CD4-positive, alpha-beta T cell treated with Interleukin-4 for 1 hour (primary cell): Measurements from ENCODE around the gene RHEB.
A peak's percentile ranks its signal among the peaks of the same experiment; 100 is the strongest.

ENCODE experiments used
- DNase-seq, 2 donors: peaks; one replicate each; pipeline ENCODE4 v3.0.0-alpha.2; 2020 to 2022

RHEB gene

DNA sequence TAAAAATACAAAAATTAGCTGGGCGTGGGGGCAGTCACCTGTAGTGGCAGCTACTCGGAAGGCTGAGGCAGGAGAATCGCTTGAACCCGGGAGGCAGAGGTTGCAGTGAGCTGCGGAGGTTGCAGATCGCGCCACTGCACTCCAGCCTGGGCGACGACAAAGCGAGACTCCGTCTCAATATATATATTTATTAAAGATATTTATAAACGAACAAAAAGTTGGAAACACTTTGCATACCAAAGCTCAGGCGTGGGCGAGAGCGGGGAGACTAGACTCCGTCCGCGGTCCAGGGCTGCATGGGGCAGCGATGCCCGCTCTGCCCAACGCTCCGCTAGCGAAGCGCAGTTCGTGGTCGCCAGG is 71.8 kb downstream of the RHEB start:
- DNase-seq: no peak

DNA sequence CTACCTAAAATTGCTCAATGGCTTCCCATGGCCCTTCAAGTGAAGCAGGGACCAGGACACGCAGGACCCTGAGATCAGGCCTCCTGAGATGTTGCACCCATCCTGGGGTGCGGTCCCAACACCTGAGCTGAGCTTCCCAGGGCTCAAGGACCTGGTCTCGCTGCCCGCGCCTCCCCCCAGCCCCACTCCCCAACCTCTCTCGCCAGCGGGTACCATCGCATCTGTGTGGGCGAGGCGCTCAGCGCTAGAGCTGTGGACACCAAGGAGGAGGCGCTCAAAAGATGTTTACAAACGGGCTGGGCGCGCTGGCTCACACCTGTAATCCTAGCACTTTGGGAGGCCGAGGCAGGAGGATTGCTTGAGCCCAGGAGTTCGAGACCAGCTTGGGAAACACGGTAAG is 72.4 kb downstream of the RHEB start:
- DNase-seq: no peak

DNA sequence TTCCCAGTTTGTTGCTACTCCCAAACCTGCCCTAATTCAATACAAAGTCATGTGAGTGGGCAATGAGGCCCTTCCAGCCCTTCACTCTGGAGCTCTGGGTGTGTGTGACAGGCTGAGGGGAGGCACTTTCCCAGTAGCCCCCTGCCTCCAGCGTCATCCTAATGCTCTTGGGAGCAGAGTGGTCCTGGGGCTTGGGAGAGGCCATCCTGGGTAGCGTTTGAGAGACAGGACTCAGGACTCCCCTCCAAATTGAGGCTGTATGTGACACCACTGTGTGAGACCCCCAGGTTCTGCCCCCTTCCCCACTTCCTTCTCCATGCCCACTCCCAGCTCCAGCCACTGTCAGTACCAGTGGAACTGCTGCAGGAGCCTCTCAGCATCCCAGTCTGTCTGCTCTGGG is 73.3 kb downstream of the RHEB start:
- DNase-seq: no peak

DNA sequence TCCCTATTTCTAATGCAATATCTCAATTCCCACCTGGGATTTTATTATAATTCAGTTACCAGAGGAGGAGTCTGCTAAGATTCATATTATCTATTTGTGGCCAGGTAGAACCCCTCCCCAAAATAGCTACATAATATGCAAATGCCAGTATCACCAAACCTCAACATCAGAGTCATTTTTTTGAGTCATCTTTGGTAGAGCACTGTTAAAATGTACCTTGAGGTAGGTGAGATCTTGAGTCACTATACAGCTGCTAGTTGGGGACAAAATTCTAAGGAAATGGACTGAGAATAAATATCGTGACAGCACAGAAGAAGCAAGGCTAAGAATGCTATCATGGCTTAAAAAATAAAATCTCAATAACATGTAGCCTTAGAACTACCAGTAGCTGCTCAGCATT is 75.1 kb downstream of the RHEB start:
- DNase-seq: no peak

DNA sequence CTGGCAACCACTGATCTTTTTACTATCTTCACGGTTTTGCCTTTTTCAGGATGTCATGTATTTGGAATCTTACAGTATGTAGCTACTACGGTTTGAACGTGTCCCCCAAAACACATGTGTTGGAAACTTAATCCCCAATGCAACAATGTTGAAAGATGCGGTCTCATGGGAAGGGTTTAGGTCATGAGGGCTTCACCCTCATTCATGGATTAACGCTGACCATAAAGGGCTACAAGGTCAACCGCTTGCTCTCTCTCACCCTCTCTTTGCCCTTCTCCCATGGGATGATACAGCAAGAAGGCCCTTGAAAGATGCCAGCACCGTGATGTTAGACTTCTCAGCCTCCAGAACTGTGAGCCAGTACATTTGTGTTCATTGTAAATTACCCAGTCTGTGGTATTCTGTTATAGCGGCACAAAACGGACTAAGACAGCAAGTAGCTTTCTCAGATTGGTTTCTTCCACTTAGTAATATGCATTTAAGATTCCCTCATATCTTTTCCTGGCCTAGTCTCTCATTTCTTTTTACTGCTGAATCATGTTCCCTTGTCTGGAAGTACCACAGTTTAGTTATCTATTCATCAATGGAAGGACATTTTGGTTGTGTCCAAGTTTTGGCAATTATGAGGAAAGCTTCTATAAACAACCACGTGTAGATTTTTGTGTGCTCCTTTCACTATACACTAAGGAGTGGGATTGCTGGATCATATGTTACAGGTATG is 76.8 kb downstream of the RHEB start:
- no peak for DNase-seq

DNA sequence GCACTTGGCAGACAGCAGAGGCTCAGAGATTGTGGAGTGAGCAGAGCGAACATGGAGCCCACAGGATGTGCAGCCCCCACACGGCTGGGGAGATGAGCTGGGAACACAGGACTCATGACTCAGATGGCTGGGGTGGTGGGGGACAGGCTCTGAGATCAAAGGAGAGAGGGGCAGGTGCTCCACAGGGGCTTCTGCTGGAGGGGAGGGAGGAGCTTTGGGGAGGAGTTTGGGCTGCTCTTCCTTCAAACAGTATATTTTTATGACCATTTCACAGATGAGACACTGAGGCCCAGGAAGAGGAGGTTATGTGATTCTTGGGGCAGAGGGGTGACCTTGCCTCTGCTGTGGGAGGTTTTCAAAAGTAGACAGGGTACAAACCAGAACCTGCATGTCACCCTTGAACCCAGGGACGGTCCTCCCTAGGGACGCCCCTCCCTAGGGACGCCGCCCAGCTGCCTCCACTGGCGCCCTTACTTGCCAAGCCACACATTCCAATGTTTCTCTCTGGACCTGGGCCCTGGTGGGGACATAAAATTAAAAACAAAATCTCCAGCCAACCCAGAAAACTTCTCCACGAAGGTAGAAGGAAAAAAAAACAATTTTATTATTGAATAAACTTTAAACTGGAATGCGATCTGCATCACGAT is 78.8 kb downstream of the RHEB start:
- DNase-seq: peak in 1 of 2 donors; percentile 27

DNA sequence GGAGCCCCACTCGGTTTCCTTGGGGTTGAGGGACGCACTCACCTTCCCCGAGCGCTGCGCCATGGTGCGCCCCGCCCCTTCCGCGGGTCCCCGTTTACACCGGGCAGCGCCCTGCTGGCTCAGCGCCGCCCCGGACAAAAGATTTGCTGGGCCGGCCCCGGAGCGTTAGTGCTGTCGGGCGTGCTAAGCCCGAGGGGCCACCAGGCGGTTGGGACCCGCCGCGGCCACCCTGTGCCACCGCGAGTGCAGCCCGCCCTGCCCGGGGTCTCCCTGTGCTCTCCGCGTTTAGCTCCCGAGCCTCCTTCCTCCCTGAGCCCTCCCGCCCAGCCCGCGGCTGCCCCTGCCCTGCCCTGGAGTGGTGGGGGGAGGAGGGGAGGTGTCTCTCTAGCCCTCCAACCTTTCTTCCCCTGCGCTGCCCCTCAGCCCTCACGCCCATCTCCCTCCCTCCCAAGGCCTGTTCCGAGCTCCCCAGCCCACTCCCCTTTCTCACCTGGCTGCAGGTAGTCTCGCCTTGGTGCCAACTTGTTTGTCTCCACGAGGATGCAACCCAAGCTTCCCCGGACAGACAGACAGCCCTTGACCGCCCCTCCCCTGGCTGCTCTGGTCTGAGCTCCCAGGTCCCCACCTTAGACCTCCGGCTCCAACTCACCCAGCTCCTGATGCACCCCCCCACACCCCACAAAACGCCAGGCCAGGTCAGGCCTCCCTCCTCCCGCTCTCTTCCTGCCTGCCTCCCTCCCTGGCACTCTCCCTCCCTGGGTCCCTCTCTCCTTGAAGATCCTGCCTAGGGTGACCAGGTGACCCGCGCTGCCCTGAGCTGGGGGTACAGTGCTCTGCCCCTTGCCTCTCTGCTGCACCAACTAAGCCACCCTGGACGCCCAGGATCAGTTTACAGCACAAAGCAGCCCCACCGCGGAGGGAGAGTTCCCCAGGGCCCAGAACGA is 79.6 kb downstream of the RHEB start, which contains the start of gene CRYGN:
Gene CRYGN (minus strand): TSS at position 287 of the 944 bp plus-strand sequence. CDS start 224 bp downstream, at position 63.
- DNase-seq: no peak

DNA sequence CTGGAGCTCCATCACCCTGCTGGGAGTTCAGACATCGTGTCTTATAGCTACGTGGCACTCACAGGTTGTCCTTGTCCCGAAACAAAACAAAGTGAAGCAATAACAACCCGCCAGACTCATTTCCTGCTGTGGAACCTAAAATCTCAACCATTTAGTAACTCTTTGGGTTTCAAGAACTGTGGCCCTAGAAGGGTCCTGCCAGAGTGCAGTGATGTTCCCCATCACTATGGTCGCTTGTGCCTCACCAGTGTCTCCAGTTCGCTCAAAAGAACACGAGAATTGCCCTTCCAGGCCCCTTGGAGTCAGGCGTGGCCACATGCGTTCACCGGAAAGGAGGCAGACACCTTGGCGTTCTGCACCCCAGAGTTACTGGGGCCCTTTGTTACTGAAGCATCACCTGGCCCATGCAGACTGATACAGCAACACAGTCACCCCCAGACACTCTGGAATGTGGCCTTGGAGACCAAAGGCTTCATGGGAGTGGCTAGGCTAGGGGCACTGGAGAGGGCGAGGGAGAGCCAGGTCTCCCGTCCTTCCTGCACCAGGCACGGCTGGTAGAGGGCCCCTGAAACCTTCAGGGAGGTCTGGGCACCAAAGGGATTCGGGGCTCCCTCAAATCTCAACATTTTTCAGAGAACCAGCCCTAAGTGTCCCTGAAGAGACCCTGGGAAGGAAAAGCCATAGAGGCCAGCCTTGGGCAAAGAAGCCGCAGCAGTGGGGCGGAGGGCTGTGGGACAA is 80.7 kb downstream of the RHEB start:
- no peak for DNase-seq

DNA sequence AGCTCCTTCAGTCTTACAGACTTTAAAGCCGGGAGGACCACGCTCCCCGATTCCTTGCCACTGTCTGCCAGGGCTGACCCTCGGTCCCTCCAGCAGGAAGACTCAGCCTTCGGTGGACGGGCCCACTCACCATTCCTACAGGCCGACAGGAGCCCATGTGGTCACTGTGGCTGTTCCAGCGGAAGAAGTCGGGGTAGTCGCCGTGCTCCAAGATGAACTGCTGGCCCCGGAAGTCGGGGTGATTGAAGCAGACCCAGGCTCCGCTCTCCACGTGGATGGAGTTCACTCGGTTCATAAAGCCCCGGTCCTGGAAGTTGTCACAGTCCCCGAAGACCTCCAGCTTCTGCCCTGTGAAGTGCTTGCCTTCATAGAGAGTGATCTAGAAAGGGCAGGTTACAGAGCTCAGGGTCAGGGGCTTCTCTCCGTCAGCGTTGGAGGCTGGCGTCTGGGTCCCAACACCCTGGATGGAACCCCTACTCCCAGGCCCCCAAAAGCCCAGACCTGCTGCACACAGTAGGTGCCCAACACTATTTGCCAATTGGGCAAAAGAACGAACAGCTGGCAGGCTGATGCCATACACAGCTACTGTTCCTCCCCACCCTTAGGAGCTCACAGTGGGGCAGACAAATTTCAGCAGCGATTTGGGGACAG is 81.7 kb downstream of the RHEB start:
- no peak for DNase-seq

DNA sequence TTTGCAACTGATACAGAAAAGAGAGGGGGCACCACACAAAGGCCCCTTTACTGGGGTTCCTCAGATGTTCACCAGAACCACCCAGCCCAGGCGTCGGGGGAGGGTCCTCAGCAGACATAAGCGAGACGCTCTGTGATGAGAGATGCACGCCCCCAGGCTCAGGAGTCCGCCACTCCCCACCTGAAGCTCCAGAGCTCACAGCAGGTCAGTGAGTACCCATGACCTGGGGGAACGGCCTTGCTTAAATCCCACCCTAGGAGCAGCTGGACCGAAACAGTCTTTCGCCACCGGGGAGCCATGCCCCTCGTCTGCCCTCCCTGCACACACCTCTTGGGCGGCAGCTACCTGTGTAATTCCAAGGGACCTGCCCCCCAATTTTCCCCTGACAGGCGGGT is 82.5 kb downstream of the RHEB start:
- DNase-seq: no peak

DNA sequence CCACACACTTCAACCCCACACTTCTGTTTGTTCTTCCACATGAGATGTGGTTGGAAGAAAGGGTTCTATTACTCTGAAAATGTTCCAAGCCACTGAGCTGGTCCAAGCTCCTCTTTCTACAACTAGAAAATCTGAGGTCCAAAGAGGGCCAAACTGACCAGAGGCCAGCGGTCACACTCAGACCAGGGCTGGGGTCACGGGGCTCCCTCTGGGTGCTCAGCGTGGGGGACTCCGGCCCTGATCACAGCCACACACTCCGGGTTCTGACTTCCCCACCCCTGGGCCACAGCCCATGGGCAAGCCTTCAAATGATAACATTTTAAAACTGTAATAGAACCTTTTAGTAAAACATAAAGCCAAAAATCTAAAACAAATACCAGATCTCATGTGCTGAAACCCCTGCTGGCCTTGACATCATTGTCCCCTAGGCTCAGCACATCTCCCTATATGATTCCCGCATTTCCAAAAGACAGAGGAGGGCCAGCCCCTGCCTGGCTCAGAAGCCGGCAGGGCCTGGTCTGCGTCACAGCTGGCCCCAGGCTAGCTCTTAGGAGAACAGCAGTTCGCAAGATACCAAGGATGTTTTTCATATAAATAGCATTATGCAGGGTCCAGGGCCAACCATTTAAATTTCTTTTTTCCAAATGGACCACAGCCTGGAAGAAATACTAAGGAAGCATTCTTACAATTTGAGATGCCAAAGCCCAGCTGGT is 83.1 kb downstream of the RHEB start:
- no peak for DNase-seq

DNA sequence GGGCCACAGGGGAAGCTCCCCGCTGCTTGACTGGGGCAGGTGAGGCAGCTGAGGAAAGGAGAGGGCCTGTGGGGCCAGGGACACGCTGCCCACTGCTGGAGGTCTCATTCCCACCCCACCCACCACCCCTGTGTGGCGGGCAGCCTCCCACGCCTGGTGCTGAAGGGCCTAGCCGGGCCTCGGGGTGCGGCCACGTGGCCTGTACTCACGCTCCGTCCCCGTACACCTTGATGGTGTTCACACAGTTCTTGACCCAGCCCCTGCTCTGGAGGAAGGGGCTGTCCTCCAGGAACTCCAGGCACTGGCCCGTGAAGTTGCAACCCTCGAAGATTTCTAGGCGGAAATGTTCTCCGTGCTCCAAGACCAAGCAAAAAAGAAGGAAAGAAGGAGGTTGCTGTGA is 83.7 kb downstream of the RHEB start:
- DNase-seq: no peak

DNA sequence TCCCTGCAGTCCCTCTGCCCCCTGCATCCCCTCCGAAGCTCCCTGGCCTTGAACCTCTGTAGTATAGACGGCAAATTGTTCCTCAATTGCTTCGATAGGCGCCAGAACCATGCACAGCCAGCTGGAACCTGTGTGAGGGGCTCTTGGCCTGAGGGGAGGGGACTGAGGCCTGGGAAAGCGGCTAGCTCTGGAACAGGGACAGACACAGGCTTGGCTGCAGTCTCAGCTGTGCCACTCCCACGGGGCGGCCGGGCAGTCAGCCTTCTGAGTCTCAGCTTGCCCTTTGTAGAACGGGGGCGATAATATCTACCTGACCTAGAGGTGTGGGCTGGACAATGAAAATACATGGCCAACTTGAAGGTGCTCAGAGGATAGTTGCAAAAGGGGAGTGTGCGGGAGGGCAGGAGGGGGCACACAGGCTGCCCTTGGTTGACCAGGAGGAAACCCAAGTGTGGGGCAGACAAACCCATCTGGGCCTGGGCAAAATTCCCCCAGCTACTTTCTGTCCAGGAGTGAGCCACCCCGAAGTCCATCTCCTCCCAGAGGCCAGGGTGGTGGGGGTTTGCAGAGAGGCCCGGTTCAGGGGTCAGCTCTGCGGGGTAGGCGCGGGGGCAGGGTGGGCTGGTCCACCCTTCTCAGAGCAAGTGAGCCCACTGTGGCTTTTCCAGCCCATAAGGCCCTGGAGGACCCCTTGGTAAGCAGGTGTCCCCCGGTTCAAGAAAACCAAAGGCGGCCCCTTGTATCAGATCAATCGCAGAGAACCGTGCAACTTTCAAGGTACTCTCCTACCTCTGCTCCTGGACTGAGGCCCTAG is 84.4 kb downstream of the RHEB start:
- no peak for DNase-seq

DNA sequence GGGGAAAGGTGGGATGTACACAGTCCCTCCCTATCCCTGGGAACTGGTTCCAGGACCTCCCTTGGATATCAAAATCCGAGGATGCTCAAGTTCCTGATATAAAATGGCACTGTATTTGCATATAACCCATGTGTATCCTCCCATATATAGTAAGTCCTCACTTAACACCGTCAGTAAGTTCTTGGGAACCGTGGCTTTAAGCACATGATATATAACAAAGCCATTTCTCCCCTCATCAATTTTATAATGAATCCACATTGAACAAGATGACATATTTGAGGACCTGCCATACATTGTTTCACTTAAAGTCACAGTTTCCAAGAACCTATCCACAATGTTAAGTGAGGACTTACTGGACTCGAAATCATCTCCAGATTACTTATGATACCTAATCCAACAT is 85.1 kb downstream of the RHEB start:
- DNase-seq: no peak

DNA sequence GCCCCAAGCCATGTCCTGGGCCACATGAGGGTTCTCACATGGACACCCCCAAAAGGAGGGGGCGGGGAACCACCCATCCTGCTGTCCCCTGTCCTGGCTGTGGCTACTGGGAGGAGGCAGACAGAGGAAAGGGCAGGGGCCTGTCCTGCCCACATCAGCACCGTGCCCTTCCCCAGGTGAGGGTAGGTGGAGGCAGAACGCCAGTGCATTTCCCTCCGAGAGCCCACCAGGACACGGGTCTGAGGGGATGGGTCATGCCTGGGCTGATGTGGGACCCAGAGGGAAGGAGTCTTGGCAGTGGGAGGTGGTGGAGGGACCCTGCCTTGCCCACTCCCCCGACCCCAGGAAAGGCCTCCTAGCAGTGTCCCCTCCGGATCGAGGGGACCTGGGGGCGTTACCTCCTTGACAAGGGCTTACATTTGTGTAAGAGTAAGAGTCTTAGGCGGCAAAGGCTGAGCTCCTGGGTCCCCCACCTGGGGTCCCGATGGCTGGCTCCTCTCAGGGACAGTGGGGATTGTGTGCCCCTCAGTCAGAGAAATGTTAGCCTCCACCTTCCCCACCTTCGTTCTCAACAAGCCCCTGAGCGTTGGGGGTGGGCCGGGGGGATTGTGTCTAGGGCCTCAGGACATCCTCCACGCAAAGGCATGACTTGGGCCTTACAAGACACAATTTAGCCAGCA is 85.8 kb downstream of the RHEB start:
- DNase-seq: no peak

DNA sequence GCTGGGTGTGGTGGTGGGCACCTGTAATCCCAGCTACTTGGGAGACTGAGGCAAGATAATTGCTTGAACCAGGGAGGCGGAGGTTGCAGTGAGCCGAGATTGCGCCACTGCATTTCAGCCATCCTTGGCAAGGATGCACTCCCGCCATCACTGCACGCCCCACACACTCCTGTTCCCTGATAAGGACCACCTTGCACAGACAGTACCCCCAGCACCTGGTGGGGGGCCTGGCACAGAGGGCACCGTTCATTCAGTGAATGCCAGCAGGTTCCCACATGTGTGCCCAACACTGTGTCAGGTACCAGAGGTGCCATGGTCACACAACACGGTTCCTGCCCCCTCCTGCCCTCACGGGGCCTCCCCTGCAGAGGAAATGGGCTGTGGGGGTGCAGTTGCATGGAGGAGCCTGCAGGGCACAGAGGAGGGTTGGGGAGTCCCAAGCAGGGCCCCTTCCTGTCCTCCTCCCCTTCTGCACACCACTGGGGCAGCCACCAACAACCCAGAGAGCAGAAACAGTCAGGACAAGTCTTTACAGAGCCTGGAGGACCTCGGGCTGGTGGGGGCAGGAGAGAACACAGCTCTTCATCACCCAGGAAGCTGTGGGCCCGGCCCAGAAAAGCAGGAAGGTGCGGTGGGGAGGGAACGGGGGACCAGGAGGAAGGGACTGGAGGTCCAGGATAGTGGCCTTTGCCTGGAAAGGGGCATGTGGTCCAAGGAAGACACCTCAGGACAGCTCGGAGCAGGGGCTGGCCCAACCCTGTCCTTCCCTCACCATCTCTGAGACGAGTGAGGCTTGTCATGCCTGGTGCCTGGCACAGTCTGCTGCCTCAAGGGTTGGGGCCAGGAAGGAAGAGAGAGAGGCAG is 86.8 kb downstream of the RHEB start:
- peak; percentile 61 to 68 for DNase-seq

DNA sequence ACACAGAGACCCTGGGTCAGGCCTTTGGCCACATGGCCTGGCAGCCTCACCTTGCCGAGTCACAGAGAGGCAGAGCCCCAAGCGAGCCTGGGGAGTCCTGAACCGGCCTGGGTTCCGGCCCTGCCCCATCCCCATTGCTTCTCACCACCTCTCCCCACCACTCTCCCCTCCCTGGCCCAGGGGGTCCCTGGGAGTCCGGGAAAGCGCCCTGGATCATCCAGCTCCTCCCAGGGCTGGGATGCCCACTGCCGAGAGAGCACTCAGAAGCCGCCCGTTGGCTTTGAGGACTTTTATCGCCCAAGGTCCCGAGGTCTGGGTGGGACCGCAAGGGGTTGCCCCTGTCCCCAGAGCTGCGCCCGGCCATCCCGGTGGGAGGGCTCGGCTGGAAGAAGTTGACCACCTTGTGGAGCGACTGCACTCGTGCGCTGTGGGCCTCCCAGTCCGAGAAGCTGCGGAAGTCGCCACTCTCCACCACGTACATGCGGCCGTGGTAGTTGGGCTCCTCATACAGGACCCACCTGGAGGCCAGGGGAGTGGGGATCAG is 87.9 kb downstream of the RHEB start:
- DNase-seq: no peak

DNA sequence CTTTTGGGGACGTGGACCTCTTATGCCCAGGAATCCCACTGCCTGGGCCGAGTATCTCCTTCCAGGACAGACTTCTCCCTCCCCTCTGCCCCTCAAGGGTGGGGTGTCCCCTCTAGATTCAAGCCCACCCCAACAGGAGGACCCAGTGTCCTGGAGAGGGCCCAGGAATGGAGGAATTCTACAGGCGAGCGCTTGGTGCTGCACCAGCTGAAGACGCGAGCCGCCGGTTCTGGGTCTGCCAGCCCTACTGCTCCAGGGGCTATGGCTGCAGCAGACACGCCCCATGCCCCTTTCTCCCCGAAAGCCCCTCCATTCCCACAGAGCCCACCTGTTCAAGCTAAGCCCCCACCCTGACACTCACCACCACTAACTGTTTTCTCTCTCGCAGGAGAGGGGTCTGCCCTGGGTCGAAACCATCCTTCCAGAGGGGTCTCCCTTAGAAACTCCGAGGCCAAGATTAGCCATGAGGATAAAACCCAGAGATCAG is 88.4 kb downstream of the RHEB start:
- DNase-seq: no peak
